GM23338 (cell line): ENCODE results near the gene FAM47B.

Experiments used
- EZH2 ChIP-seq: fragments of 200-600 bp; sonication (generic); IDR thresholded peaks from one replicate; pipeline ENCODE4 v1.8.0; 2017; ENCODE audit warnings: antibody characterized with exemption, mild to moderate bottlenecking, low read depth; ENCODE audit not compliant: unreplicated experiment
- NANOG ChIP-seq: IDR thresholded peaks from 2 replicates; pipeline ENCODE4 v1.6.1; 2016; ENCODE audit warnings: antibody characterized with exemption, borderline replicate concordance
- POLR2AphosphoS5 ChIP-seq: IDR thresholded peaks from 2 replicates; pipeline ENCODE4 v1.6.1; 2016; ENCODE audit warnings: antibody characterized with exemption, low read depth
- STAT1 ChIP-seq: IDR thresholded peaks from one replicate; pipeline ENCODE4 v1.6.1; 2016; ENCODE audit warnings: antibody characterized with exemption; ENCODE audit not compliant: unreplicated experiment
- ZNF331 ChIP-seq: fragments of 250-450 bp; sonication (Bioruptor Pico); IDR thresholded peaks from 2 replicates; pipeline ENCODE4 v1.5.0; 2020; ENCODE audit warnings: low read depth, mild to moderate bottlenecking, moderate library complexity
- TF ChIP-seq, protein P1 (sequence below), 2 experiments: fragments of 200-600 bp in 1 of 2; sonication (generic) in 1 of 2; conservative IDR thresholded peaks; 2 replicates each; pipeline versions ENCODE4 v1.5.1 to v1.6.1; 2016 to 2017; ENCODE audit warnings: antibody characterized with exemption in 2 of 2, low read depth in 2 of 2, mild to moderate bottlenecking in 2 of 2, moderate library complexity in 1 of 2

- TF ChIP-seq, protein P1, sequence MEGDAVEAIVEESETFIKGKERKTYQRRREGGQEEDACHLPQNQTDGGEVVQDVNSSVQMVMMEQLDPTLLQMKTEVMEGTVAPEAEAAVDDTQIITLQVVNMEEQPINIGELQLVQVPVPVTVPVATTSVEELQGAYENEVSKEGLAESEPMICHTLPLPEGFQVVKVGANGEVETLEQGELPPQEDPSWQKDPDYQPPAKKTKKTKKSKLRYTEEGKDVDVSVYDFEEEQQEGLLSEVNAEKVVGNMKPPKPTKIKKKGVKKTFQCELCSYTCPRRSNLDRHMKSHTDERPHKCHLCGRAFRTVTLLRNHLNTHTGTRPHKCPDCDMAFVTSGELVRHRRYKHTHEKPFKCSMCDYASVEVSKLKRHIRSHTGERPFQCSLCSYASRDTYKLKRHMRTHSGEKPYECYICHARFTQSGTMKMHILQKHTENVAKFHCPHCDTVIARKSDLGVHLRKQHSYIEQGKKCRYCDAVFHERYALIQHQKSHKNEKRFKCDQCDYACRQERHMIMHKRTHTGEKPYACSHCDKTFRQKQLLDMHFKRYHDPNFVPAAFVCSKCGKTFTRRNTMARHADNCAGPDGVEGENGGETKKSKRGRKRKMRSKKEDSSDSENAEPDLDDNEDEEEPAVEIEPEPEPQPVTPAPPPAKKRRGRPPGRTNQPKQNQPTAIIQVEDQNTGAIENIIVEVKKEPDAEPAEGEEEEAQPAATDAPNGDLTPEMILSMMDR (conservative IDR thresholded peaks at IDR 0.05; ENCODE audit: low read depth in 2 of 2) = no peak
- TF ChIP-seq POLR2AphosphoS5 (no peak), STAT1 (no peak), NANOG (no peak), ZNF331 (CRISPR knock-in tag) (no peak), EZH2 (no peak)
Observed at GRCh38 chrX:34927866-34928265, 14.7 kb upstream of the FAM47B start.
